Measurements from ENCODE around the gene APBA3. TPM values are rescaled to one million over a fixed set of nuclear protein-coding genes. Genes with fewer than 3 reads are reported as not detected.
A peak's percentile ranks its signal among the peaks of the same experiment; 100 is the strongest.

The APBA3 gene
- total and polyA plus RNA-seq, 5 donors from 2014 or later, result 35.0 to 81.0 (median 45.9) TPM

DNA sequence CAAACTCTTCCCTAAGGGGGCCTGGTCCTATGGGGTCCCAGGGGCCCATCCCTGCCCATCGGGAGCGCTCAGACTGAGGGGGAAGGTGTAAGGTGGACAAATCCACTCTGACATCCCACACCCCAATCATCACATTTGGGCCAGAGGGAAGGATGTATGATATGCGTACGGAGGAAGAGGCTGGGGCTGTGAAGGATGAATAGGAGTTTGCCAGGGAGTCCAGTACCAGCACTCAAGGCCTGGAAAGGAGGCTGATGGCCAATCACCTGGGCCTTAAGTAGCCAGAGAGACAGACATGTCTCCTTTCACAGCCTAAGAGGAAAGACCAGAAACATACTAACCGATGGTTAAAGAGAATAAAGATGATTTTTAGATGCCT lies 38.4 kb downstream of the APBA3 start:
- Histone ChIP-seq H3K27ac (ENCODE audit: insufficient read depth, low read length, poor library complexity, severe bottlenecking) (no peak overlapping the region), H3K36me3 (ENCODE audit: control insufficient read depth, insufficient read depth, low read length) (no peaks in the 10 kb centered on the region), H3K4me3 (ENCODE audit: low read depth, low read length) (no peak overlapping the region), H3K9me3 (ENCODE audit: control insufficient read depth in 2 of 2, low read length in 2 of 2) (no peaks in the 10 kb centered on the region), H3K4me1 (ENCODE audit: control insufficient read depth, insufficient read depth, low read length, poor library complexity, severe bottlenecking) (peaks cover 26% of the 10 kb centered on the region), H3K27me3 (ENCODE audit: control insufficient read depth, insufficient read depth, low read length) (no peaks in the 10 kb centered on the region)
- peak overlapping the region in 3 of 4 donors; percentile 3 to 73 (median 65) for H3K4me3 Mint-ChIP-seq
- no peak overlapping the region for H3K27ac Mint-ChIP-seq
- no peak for ATAC-seq (ENCODE audit: low read depth in 2 of 2)
- H3K9me3 Mint-ChIP-seq, result no peaks in the 10 kb centered on the region
- H3K36me3 Mint-ChIP-seq, result no peaks in the 10 kb centered on the region
- H3K27me3 Mint-ChIP-seq, result peaks cover 28% of the 10 kb centered on the region
- no peak for DNase-seq
- peaks cover 0 to 34% (median 14%) of the 10 kb centered on the region in 4 donors for H3K4me1 Mint-ChIP-seq

DNA sequence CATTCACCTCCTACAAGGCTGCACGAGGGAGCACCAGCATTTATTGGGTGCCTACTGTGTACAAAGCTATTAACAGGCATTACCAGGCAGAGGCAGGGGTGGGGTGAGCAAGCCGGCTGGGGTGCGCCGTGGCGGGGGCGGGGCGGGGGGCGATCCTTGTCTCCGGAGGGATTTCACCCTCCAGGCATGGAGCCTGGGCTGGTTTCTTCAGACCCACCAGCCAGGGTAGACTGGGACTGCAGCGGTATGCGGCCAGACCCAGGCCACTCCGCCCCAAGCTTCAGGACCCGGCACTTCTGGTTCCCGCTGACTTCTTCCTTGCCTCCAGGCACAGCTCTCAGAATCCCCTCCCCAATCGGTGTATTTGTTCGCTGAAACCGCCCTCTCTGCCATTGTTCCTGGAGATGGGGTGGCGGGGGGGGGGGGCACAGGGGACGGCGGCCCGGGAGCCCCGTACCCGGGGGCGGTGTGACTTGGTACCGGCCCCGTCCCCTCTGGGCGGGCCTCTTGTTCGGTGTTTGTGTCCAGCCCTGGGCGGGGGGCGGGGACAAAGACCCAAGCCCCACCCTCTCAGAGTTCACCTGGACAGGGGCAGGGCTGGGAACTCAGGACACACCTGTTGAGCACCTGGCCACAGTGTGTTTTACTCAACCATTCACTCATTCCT lies 38.9 kb downstream of the APBA3 start:
- ATAC-seq (ENCODE audit: low read depth in 2 of 2) (no peak), DNase-seq (no peak)
- Histone ChIP-seq H3K4me3 (ENCODE audit: low read depth, low read length) (peak overlapping the region; percentile 64), H3K9me3 (ENCODE audit: control insufficient read depth in 2 of 2, low read length in 2 of 2) (no peaks in the 10 kb centered on the region), H3K27ac (ENCODE audit: insufficient read depth, low read length, poor library complexity, severe bottlenecking) (no peak overlapping the region), H3K4me1 (ENCODE audit: control insufficient read depth, insufficient read depth, low read length, poor library complexity, severe bottlenecking) (peaks cover 26% of the 10 kb centered on the region), H3K36me3 (ENCODE audit: control insufficient read depth, insufficient read depth, low read length) (no peaks in the 10 kb centered on the region), H3K27me3 (ENCODE audit: control insufficient read depth, insufficient read depth, low read length) (no peaks in the 10 kb centered on the region)
- Mint-ChIP-seq H3K36me3 (no peaks in the 10 kb centered on the region), H3K4me1 (peaks cover 0 to 34% (median 14%) of the 10 kb centered on the region in 4 donors), H3K4me3 (peak overlapping the region; percentile 88 to 93 (median 90)), H3K27me3 (peaks cover 28% of the 10 kb centered on the region), H3K9me3 (peaks cover 0 to 1% (median 0%) of the 10 kb centered on the region in 7 donors), H3K27ac (peak overlapping the region in 2 of 3 donors; percentile 75 to 77)

DNA sequence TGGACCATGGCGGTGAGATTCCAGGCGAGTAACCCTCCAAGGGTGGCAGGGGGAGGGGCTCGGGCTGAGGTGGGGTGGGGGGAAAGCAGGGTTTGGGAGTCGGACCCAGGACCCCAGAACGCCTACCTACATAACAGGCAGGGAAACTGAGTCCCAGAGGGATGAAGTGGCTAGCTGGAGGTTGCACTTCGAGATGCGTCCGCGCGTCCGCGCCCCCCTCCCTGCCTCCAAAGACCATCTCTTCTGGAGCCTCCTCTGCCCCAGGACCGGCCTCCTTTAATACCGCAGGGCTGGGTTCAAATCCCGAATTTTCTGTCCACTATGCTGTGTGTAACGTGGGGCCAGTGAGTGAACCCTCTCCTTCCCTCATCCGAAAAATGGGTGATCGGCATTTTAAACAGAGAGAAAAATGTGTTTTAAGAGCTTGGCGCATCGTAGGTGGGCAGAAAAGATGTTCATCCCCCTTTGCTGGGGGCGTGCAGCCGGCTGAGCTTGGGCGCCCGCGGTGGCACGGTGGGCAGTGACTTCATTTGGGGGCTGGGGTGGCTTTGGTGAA lies 39.5 kb downstream of the APBA3 start:
- no peaks in the 10 kb centered on the region for H3K9me3 ChIP-seq (ENCODE audit: control insufficient read depth in 2 of 2, low read length in 2 of 2)
- H3K27ac ChIP-seq (ENCODE audit: insufficient read depth, low read length, poor library complexity, severe bottlenecking), result no peak overlapping the region
- peaks cover 0 to 1% (median 0%) of the 10 kb centered on the region in 7 donors for H3K9me3 Mint-ChIP-seq
- H3K4me3 ChIP-seq (ENCODE audit: low read depth, low read length), result peak overlapping the region; percentile 64
- no peak for ATAC-seq (ENCODE audit: low read depth in 2 of 2)
- no peak for DNase-seq
- H3K27me3 Mint-ChIP-seq, result peaks cover 28% of the 10 kb centered on the region
- peak overlapping the region in 2 of 3 donors; percentile 75 to 77 for H3K27ac Mint-ChIP-seq
- peaks cover 26% of the 10 kb centered on the region for H3K4me1 ChIP-seq (ENCODE audit: control insufficient read depth, insufficient read depth, low read length, poor library complexity, severe bottlenecking)
- H3K36me3 ChIP-seq (ENCODE audit: control insufficient read depth, insufficient read depth, low read length), result no peaks in the 10 kb centered on the region
- H3K27me3 ChIP-seq (ENCODE audit: control insufficient read depth, insufficient read depth, low read length), result no peaks in the 10 kb centered on the region
- no peaks in the 10 kb centered on the region for H3K36me3 Mint-ChIP-seq
- peaks cover 0 to 34% (median 14%) of the 10 kb centered on the region in 4 donors for H3K4me1 Mint-ChIP-seq
- peak overlapping the region; percentile 88 to 95 (median 90) for H3K4me3 Mint-ChIP-seq

DNA sequence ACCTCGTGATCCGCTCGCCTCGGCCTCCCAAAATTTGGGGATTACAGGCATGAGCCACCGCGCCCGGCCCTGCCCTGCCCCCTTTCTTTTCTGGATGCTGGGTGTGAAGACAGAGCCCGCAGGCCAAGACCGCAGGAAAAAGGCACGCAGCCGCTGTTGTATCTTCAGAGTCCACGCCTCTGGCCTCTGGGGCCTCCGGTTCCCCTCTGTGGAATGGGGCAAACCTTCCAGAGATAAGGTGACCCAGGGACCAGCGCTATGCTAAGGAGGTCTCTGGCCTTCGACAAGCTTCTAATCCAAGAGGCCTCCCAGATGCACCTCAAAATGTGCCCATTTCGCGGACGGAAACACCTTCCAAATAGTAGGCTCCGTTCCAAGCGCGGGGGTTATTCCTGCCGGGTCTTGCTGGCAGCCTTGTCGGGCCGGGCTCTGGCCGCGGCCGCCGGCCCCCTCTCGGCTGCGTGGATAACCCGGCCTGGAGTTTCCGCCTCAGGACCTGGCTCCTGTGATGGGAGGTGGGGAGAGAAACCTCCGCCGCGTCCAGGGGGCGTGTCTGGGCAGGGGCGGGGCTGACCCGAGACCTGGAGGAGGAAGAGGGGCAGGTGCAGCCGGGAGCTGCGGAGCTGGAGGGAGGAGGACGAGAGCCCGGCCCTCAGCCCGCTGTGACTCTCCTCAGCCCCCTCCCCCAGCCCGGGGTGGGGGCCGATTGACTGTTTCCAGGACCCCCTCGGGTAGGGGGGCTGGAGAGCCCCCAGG lies 40.2 kb downstream of the APBA3 start:
- peak overlapping the region; percentile 88 to 95 (median 90) for H3K4me3 Mint-ChIP-seq
- Histone ChIP-seq H3K27me3 (ENCODE audit: control insufficient read depth, insufficient read depth, low read length) (no peaks in the 10 kb centered on the region), H3K36me3 (ENCODE audit: control insufficient read depth, insufficient read depth, low read length) (no peaks in the 10 kb centered on the region), H3K4me3 (ENCODE audit: low read depth, low read length) (peak overlapping the region; percentile 64), H3K27ac (ENCODE audit: insufficient read depth, low read length, poor library complexity, severe bottlenecking) (no peak overlapping the region), H3K4me1 (ENCODE audit: control insufficient read depth, insufficient read depth, low read length, poor library complexity, severe bottlenecking) (peaks cover 26% of the 10 kb centered on the region), H3K9me3 (ENCODE audit: control insufficient read depth in 2 of 2, low read length in 2 of 2) (no peaks in the 10 kb centered on the region)
- peak overlapping the region in 2 of 3 donors; percentile 42 to 77 for H3K27ac Mint-ChIP-seq
- peaks cover 0 to 34% (median 14%) of the 10 kb centered on the region in 4 donors for H3K4me1 Mint-ChIP-seq
- H3K36me3 Mint-ChIP-seq, result no peaks in the 10 kb centered on the region
- ATAC-seq (ENCODE audit: low read depth in 2 of 2) (peak; percentile 95 to 98), DNase-seq (peak; percentile 83 to 94 (median 89))
- H3K27me3 Mint-ChIP-seq, result peaks cover 28% of the 10 kb centered on the region
- H3K9me3 Mint-ChIP-seq, result peaks cover 0 to 1% (median 0%) of the 10 kb centered on the region in 7 donors

DNA sequence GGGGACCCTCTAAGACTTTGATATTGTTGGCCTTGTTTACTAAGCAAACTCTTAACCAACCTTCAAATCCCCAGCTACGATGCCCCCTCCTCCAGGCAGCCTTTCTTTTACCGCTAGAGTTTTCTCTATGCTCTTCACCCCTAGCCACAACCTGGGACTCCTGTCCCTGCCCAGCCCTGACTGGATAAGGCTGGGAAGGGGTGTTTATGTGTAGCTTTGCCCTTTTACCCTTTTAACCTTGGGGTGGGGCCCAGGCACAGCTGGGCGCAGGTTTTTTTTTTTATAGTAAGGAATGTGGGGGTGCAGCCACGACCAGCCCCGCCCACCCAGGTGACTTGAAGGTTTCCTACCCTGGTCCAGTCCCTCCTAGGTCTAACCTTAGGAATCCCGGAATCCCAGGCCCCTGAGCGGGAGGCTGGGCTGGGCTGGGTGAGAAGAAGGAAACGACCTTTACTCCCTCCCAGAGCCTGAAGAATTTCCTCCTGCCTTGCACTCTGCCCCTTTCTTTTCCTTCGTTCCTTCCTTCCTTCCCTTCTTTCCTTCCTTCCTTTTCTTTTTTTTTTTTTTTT lies 41.1 kb downstream of the APBA3 start:
- Mint-ChIP-seq H3K27me3 (peaks cover 28% of the 10 kb centered on the region), H3K9me3 (peaks cover 0 to 1% (median 0%) of the 10 kb centered on the region in 7 donors), H3K27ac (peak overlapping the region in 1 of 3 donors; percentile 48), H3K4me1 (peaks cover 0 to 34% (median 14%) of the 10 kb centered on the region in 4 donors), H3K4me3 (peak overlapping the region in 3 of 4 donors; percentile 31 to 95 (median 88)), H3K36me3 (no peaks in the 10 kb centered on the region)
- Histone ChIP-seq H3K27ac (ENCODE audit: insufficient read depth, low read length, poor library complexity, severe bottlenecking) (no peak overlapping the region), H3K4me1 (ENCODE audit: control insufficient read depth, insufficient read depth, low read length, poor library complexity, severe bottlenecking) (peaks cover 26% of the 10 kb centered on the region), H3K9me3 (ENCODE audit: control insufficient read depth in 2 of 2, low read length in 2 of 2) (no peaks in the 10 kb centered on the region), H3K36me3 (ENCODE audit: control insufficient read depth, insufficient read depth, low read length) (no peaks in the 10 kb centered on the region), H3K4me3 (ENCODE audit: low read depth, low read length) (no peak overlapping the region), H3K27me3 (ENCODE audit: control insufficient read depth, insufficient read depth, low read length) (no peaks in the 10 kb centered on the region)
- no peak for ATAC-seq (ENCODE audit: low read depth in 2 of 2)
- no peak for DNase-seq

DNA sequence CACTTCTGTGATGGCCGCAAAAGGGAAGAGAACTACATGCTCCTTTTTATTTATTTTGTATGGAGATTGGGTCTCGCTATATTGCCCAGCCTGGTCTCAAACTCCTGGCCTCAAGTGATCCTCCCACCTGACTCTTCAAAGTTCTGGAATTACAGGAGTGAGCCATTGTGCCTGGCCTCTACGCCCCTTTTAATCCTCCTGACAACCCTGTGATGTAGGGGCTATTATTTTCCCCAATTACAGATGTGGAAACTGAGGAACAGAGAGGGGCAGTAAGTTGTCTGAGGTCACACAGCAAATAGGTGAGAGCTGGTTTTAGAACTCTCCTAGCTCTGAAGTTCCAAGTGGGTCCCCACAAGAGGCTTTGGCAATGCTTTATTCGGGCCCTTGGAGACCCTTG lies 41.6 kb downstream of the APBA3 start:
- Mint-ChIP-seq H3K27me3 (peaks cover 28% of the 10 kb centered on the region), H3K4me1 (peaks cover 0 to 30% (median 14%) of the 10 kb centered on the region in 4 donors), H3K9me3 (peaks cover 0 to 1% (median 0%) of the 10 kb centered on the region in 7 donors), H3K36me3 (no peaks in the 10 kb centered on the region), H3K27ac (no peak overlapping the region), H3K4me3 (peak overlapping the region in 1 of 4 donors; percentile 33)
- H3K36me3 ChIP-seq (ENCODE audit: control insufficient read depth, insufficient read depth, low read length), result no peaks in the 10 kb centered on the region
- no peaks in the 10 kb centered on the region for H3K9me3 ChIP-seq (ENCODE audit: control insufficient read depth in 2 of 2, low read length in 2 of 2)
- no peak for ATAC-seq (ENCODE audit: low read depth in 2 of 2)
- DNase-seq, result no peak
- no peak overlapping the region for H3K4me3 ChIP-seq (ENCODE audit: low read depth, low read length)
- H3K27ac ChIP-seq (ENCODE audit: insufficient read depth, low read length, poor library complexity, severe bottlenecking), result no peak overlapping the region
- H3K4me1 ChIP-seq (ENCODE audit: control insufficient read depth, insufficient read depth, low read length, poor library complexity, severe bottlenecking), result peaks cover 26% of the 10 kb centered on the region
- no peaks in the 10 kb centered on the region for H3K27me3 ChIP-seq (ENCODE audit: control insufficient read depth, insufficient read depth, low read length)

DNA sequence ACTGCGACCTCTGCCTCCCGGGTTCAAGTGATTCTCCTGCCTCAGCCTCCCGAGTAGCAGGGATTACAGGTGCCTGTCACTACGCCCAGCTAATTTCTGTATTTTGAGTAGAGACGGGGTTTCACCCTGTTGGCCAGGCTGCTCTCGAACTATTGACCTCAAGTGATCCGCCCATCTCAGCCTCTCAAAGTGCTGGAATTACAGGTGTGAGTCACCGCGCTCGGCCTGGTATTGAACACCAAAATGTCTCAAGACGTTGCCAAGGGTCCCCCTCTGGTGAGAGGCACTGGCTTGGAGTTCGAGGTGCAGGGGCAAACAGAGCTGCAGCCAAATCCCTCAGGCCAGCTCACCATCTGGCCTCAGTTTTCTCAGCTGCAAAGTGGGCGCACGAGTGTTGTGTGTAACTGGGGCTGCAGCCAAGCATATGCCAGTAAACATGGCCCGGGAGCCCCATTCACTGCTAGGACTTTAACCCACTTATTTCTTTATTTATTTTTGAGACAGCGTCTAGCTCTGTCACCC lies 45.3 kb downstream of the APBA3 start:
- Histone ChIP-seq H3K4me1 (ENCODE audit: control insufficient read depth, insufficient read depth, low read length, poor library complexity, severe bottlenecking) (peaks cover 14% of the 10 kb centered on the region), H3K4me3 (ENCODE audit: low read depth, low read length) (no peak overlapping the region), H3K27me3 (ENCODE audit: control insufficient read depth, insufficient read depth, low read length) (no peaks in the 10 kb centered on the region), H3K9me3 (ENCODE audit: control insufficient read depth in 2 of 2, low read length in 2 of 2) (no peaks in the 10 kb centered on the region), H3K36me3 (ENCODE audit: control insufficient read depth, insufficient read depth, low read length) (no peaks in the 10 kb centered on the region), H3K27ac (ENCODE audit: insufficient read depth, low read length, poor library complexity, severe bottlenecking) (no peak overlapping the region)
- no peak for DNase-seq
- H3K27ac Mint-ChIP-seq, result no peak overlapping the region
- peaks cover 0 to 1% (median 0%) of the 10 kb centered on the region in 7 donors for H3K9me3 Mint-ChIP-seq
- no peak overlapping the region for H3K4me3 Mint-ChIP-seq
- H3K27me3 Mint-ChIP-seq, result peaks cover 16% of the 10 kb centered on the region
- no peaks in the 10 kb centered on the region for H3K36me3 Mint-ChIP-seq
- peaks cover 0 to 16% (median 9%) of the 10 kb centered on the region in 4 donors for H3K4me1 Mint-ChIP-seq
- no peak for ATAC-seq (ENCODE audit: low read depth in 2 of 2)

Measured in CD4-positive, CD25-positive, alpha-beta regulatory T cell (primary cell).